Measurements from ENCODE around the gene CYRIA.

DNA sequence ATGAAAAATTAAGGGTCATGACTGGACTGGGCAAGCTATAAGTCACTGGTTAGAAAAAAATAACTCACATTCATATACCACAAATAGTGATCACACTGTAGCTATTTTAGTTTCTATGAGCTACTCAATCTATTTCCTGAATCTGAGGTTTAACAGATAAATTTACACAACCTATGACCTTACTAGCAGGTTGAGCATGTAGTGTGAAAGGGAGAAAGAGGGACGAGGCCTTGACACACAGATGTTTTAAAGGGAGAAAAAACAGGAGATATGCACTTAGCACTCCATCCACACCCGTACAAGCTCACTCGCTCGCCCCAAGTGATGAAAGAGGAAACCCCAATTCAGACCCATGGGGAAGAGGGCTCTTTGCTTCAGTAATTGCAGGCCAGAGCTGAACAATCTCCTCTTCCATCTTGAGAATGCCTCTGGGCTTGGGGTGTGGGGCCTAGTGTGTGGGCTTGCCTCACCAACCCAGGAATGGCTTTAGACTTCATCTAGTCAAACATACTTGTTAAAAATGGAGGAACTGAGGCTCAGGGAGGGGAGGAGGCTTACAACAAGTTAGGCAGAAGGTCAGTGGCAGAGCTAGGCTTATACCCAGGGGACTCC is 10.7 kb downstream of the CYRIA start:
- TF ChIP-seq, protein P1, sequence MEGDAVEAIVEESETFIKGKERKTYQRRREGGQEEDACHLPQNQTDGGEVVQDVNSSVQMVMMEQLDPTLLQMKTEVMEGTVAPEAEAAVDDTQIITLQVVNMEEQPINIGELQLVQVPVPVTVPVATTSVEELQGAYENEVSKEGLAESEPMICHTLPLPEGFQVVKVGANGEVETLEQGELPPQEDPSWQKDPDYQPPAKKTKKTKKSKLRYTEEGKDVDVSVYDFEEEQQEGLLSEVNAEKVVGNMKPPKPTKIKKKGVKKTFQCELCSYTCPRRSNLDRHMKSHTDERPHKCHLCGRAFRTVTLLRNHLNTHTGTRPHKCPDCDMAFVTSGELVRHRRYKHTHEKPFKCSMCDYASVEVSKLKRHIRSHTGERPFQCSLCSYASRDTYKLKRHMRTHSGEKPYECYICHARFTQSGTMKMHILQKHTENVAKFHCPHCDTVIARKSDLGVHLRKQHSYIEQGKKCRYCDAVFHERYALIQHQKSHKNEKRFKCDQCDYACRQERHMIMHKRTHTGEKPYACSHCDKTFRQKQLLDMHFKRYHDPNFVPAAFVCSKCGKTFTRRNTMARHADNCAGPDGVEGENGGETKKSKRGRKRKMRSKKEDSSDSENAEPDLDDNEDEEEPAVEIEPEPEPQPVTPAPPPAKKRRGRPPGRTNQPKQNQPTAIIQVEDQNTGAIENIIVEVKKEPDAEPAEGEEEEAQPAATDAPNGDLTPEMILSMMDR (IDR thresholded peaks at IDR 0.05): no peak
- TF ChIP-seq POLR2A (IDR thresholded peaks at IDR 0.05): no peak

Measured in heart left ventricle (tissue), 13 donors.